Glomerular visceral epithelial cell (primary cell): Measurements from ENCODE around the gene EGR1.
A peak's percentile ranks its signal among the peaks of the same experiment; 100 is the strongest.
"Not testable (repeated sequence)": the region's sequence is repeated elsewhere in the genome, so short reads cannot be mapped to it uniquely, and the experiment has no call there.

ENCODE experiments used
- DNase-seq: peaks from one replicate; pipeline ENCODE4 v3.0.0-alpha.2; 2016; ENCODE audit errors: extremely low spot score

Gene EGR1

DNA sequence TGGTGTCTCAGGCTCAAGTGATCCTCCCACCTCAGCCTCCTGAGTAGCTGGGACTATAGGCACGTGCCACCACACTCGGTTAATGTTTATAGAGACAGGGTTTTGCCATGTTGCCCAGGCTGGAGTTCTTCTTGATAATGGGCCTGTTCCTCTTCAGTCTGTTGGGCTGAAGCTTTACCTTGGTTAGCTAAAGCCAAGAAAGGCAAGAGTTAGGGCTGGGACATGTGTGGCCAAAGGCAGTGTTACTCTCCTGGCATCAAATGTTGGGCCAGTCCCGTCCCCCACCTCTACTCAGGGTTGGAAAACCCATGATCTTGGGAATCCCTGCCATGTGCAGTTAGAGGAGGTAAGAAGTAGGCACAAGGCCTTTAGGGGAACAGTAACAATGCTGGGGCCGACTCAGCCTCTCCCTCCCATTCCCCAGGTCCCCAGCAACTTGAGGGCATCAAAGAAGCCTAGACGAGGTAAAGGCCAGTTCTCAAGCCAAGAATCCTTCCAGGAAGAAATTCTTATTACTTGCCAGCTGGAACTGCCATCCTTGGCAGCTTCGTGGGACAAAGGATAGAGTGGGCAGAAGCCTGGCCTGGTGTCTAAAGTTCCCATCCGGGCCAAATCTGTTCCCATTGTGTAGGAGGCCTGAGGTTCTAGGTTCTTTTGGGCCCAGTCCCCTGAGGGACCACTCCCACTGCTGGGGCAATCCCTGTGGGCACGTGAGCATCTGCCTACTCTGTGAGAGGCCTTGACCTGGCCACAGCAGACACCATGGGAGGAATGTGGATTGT lies 4.5 kb downstream of the EGR1 start:
- peak; percentile 65 for DNase-seq

GRCh38 chr5:138470322-138471051 lies 5.2 kb downstream of the EGR1 start:
- no peak for DNase-seq

GRCh38 chr5:138471052-138471361 lies 5.7 kb downstream of the EGR1 start:
- DNase-seq: peak; percentile 41

GRCh38 chr5:138472353-138472752 lies 7.1 kb downstream of the EGR1 start:
- DNase-seq: no peak

DNA sequence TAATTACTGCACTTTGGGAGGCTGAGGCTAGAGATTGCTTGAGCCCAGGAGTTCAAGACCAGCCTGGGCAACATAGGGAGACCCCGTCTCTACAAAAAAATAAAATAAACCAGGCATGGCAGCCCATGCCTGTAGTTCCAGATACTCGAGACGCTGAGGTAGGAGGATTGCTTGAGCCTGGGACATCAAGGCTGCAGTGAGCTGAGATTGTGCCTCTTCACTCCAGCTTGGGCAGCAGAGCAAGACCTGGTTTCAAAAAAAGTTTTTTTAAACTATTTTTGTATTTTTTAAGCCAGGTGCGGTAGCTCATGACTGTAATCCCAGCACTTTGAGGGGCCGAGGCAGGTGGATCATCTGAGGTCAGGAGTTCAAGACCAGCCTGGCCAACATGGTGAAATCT lies 7.9 kb downstream of the EGR1 start:
- DNase-seq: not testable (repeated sequence)

DNA sequence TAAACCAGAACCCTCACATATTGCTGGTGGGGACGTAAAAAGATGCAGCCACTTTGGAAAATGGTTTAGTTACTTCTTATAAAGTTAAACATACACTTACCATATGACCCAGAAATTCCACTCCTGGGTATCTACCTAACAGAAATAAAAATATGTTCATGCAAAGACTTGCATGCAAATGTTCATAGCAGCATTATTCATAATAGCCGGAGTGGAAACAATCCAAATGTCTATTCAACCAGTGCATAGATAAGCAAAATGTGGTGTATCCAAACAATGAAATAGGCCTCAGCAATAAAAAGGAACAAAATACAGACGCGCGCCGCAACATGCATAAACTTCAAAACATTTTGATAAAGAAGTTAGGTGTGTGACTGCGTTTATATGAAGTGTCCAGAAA lies 11.6 kb downstream of the EGR1 start:
- DNase-seq: no peak

GRCh38 chr5:138482638-138483037 lies 17.4 kb downstream of the EGR1 start:
- DNase-seq: no peak

- DNase-seq: peak; percentile 62
Measured at GRCh38 chr5:138488481-138488945, 23.2 kb downstream of the EGR1 start.

DNA sequence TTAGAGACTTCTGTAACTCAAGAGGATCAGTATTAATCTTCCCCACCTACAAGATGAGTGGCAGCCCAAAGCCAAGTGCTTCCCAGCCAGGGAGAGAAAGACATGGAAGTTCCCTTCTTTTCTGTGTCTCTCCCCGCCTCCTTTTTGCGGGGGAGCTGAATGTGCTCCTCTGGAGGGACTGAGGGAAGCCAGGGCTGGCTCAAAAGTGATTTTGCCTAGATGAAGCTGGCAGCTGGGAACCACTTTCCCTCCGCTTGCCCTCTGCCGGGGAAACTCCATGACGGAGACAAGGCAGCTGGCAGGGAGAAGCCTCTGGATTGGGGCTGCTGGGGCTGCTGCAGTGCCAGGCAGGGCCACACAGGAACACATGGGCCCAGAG lies 24.4 kb downstream of the EGR1 start:
- no peak for DNase-seq

GRCh38 chr5:138490648-138491283 lies 25.5 kb downstream of the EGR1 start:
- DNase-seq: no peak

- no peak for DNase-seq
Measured at GRCh38 chr5:138491284-138491648, 26.0 kb downstream of the EGR1 start.

GRCh38 chr5:138491669-138492559 lies 26.6 kb downstream of the EGR1 start:
- DNase-seq: peak; percentile 91

DNA sequence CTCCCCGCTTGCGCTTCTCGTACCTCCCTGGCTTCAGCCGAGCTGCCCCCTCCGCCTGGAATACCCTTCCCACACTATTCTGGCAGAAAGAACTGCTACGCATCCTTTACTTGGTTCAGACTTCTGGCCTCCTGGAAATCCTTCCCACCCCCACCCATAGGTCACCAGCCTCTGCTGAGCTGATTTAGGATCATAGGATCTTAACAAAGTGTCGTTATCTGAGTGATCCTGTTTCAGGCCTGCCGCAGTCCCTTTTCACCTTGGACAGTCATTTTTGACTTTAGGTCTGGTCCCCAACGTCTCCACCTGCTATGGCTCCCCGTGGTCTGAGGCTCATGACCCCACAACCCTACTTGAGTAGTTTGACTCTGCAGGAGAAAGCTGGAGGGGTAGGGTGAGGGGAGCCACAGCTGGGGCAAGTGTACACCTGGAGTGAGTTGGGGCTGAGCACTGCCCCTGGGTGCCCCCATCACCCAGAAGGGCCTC lies 27.3 kb downstream of the EGR1 start:
- no peak for DNase-seq

DNA sequence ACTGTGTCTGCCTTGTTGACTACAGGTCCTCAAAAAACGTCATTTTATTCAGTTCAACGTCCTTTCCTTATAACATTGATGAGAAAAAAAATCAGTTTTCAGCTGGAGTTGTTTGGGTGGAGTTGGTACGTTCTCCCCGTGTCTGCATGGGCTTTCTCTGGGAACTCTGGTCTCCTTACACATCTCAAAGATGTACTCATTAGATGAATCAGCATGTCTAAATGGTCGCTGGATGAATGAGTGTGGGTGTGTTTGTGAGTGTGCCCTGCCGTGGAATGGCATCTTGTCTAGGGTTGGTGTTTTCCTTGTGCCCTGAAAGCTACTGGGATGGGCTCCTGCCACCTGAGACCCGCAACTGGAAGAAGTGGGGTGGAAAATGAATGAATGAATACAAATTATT lies 30.1 kb downstream of the EGR1 start:
- DNase-seq: no peak

DNA sequence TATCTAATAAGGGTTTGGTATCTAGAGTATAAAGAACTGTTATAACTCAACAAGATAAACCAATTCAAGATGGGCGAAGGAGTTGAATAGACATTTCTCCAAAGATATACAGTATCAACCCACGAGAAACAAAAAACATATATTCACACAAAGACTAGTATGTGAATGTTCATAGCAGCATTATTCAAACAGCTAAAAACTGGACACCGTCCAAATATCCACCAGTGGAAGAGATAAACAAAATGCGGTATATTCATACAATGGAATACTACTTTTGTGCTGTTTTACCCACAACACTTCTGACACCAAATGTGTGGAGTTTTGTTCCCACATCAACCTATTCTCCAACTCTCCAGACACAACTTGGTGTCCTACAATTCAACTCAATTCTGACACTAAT lies 33.1 kb downstream of the EGR1 start:
- no peak for DNase-seq

DNA sequence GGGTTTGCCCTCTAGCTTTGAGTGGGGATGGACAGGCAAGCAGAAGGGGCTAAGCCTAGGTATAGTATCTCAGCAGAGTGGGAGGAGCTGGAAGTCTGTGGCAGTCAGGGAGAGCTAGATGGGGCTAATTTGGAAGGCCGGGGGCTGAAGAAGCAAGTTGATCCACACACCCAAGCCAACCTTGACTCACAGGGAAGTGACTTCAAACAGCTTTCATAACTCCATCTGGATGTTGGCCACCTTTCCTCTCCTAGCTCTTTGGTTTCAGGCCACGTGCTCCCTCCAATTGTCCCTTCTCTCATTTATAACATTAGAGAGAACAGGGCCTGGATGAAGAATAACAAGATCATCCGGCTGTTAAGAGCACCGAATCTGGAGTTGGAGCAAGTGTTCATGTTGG lies 36.8 kb downstream of the EGR1 start:
- DNase-seq: no peak

- DNase-seq: no peak
Measured at GRCh38 chr5:138502521-138502920, 37.2 kb downstream of the EGR1 start.

DNA sequence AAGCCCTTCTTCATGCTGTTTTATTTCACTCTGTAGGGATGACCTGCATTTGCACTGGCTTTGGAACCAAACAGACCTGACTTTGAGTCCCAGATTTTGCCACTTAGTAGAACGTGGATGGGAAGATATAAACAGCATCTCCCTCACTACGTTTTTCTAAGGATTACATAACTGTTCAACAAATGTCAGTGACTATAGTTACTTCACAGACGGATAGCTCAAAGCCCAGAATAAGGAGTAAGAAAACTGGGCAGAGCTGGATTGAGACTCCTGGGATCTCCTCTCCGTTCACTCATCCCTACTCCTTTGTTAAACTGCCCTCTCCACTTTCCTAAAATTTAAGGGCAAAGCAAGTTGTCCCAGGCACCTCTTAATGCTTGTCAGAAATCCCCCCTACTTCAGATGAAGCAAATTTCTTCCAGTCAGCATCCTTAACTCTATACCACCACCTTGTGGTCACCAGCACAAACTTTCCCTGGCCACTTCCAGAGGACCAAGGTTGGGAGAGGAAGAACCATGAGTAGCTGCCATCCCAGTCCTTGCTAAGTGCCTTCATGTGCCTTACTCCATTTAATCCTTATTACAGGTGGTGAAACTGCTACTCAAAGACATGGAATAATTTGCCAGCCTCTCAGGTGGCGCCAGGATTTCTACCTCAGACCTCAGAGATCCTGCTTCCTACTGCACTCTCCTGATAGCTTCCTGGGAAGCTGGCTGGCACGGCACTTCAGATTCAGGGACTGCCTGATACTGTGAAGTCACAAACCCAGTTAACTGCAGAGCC lies 38.4 kb downstream of the EGR1 start:
- DNase-seq: peak; percentile 65

GRCh38 chr5:138504799-138505198 lies 39.5 kb downstream of the EGR1 start:
- DNase-seq: no peak

DNA sequence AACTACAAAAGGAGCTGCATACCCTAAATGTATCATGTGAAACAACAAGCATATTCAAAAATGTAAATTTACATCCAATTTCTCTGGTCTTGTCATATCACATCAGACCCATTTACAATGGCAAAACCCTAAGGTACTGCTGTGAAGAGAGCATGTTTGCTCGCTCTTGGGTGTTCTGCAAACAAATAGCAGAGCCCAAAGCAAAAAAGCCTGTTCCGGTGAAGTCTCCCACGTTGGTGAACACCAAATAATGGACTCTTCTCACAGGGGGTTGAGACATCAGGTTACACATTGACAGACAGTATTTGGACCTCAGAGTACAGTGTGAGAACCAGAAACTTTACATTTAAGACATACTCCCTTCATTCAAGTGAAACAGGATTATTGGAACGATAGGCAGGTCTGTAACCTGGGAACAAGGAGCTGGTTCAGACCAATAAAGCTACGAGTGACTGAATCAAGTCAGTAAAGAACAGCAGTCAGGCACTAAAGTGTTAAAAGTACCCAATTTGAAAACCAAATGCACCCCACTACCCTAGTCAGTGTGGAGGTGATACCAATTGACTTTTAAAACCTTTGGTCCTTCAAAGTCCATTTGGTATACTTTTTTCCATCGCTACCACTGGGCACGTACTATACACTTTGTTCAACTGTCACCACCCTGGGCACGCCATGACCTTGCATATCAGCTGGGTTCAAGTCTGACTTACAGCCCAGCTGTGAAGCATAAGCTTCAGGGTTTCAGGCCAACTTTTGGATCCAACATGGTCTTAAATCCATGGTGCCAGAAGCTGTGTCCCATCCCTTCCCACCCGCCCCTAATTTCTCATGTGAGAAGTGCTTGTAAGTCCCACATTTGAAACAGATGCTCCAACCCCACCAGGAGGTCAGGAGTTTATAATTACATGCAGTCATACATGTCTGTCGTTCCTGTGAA lies 41.4 kb downstream of the EGR1 start:
- no peak for DNase-seq
